HG02588 (cell line): ENCODE results near the gene FOXN1.
A peak's percentile ranks its signal among the peaks of the same experiment; 100 is the strongest.

Experiments used
- ATAC-seq: cut with Tn5 transposase; IDR thresholded peaks from one replicate; pipeline ENCODE4 v1.9.1; 2021; ENCODE audit warnings: mild to moderate bottlenecking, moderate library complexity; ENCODE audit not compliant: unreplicated experiment

Gene FOXN1

DNA sequence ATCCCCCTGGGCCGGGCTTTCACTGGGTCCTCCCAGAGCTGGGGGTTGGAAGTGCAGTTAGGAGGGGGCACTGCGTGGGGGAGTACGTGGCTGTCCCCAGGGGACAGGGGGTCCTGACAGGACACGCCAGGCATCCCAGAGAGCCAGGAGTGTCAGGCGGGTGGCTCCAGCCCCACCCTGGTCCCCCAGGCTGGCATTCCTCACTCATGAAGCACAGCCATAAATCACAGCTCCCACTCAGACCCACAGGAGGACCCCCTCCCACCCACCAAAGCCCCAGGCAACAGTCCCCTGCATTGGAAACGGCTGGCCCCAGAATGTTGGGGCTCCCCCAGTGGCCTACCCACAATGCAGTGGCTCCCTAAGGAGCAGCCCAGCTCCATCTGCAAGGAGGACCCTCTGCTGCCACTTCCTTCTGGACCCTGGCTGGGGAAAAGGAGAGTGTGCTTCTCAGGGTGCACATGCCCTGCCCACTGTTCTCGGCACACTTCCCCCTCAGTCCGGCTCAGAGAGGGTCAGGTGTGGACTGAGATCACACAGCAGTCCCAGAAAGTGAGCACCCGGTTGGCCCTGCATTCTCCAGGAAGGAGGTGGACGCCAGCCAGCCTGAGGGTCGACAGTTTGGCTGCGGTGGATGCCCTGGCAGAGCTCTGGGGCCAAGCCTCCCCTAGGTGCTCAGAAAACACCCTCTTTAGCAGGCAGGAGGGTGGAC is 7.3 kb upstream of the FOXN1 start:
- no peak for ATAC-seq

DNA sequence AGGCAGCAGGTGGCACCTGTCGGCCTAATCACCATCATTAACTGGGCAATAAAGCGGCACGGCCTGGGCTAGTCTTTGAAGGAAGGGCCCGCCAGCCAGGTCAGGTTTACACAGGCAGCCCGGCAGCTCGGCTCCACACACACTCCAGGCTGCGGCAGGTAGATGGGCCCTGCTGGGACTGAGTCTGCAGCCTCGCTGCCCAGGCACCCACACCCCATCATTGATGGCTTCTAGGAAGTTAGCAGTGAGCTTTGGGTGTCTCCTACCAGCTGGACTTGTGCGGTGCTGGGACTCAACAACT is 6.8 kb upstream of the FOXN1 start:
- no peak for ATAC-seq

DNA sequence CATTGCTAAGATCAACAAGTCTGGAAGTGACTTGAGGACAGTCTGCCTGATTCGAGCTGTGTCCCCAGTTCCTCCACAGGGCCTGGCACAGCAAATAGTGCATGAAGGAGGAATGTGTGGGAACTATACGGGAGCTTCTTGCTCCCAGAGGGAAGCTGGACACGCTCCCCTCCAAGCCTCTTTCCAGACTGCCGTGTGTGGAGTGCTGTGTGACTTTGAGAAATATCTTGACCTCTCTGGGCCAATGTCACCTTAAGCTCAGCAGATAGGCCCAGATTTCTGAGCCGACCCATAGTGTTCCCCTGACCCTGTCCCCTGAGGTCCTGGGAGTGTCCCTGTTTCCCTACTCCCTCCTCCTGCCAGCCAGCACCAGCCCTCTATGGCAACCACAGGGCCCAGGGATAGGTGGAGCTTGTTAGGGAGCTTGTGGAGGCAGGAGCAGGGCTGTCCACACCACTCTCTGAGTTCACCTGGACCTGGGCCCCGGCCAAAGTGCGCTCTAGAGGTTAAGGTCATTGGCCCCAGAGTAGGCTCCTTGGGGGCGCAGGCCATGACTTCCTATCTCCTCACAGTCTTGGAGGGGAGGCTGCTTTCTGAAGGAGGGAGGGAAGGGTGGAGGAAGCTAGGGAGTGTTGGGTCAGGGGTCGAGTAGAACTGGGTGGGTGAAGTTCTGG is 6.3 kb upstream of the FOXN1 start:
- no peak for ATAC-seq

DNA sequence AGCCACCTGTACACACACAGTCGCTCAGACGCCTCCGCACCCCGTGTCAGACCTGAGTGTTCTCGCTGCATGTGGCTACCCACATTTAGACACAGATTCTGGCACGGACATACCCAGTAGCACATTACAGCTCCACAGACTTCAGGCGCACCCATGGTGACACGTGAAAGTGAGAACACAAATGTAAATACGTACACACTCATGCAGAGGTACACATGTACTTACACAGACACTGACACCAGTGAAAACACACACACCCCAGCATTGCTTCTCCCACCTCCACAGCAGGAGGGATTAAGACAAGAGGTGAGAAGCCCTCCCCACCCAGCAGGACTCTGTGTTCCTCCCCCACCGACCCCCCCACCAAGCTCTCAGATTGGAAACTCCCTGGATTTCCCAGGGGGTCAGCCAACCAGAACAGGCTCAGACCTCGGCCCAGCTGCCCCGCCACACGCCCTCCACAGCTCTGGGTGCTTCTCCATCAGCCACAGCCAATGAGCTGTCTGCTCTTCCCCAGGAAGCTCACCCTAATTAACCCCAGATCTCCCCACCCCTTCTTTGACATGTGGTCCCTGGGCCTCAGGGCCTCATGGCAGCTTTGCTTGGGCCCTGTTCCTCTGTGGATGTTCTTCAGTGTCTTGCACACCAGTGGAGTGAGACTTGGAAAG is 5.3 kb upstream of the FOXN1 start:
- peak; percentile 64 for ATAC-seq

DNA sequence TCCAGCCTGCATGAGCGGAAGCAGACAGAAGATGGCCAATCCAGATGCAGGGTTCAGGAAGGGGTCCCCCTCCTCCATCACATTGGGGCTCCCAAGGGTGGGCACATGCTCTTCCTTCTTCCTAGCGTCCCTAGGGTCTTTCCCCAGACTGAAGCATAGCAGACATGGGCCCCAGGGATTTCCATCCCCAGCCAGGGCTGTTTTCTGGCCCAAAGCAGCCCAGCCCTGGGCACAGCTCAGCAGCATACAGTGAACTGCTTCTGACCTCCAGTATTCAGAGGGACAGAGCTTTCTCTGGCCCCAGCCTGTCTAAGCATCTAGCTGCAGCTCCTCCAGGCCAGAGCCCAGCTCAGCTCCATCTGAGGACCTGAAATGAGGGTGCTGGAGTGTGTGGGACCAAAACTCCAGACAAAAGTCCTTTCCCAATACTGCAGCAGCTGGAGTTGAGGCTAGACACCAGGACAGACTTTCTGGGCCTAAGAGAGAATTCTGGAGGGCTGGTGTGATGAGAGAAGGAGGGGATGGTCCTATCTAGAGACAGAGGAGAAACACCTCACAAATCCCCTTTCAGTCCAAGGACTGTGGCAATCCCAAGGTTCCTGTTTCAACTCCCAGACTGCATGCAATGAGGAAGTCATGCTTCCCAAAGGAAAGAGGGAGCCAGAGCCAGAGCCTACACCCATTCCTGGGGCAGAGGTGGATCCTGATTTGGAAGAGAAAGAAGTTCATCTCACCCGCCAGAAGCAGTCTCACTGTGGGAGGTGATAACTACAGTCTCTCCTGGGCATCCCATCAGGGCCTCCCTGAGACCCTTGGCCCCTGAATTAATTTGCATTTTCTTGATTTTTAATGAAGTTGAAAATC is 4.5 kb upstream of the FOXN1 start:
- ATAC-seq, result no peak

DNA sequence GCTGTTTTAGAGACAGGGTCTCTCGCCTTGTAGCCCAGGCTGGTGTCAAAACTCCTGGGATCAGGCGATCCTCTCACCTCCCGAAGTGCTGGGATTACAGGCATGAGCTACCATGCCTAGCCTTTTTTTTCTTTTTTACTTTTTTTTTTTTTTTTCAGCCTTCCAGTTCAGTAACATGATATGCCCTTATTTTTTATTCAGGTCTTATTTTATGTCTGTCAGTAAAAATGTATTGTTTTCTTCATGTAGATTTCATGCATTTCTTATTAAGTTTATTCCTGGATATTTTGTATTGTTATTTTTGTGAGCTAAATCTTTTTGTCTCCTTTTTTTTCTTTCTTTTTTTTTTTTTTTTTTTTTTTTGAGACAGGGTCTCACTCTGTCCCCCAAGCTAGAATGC is 2.7 kb upstream of the FOXN1 start:
- ATAC-seq, result no peak

DNA sequence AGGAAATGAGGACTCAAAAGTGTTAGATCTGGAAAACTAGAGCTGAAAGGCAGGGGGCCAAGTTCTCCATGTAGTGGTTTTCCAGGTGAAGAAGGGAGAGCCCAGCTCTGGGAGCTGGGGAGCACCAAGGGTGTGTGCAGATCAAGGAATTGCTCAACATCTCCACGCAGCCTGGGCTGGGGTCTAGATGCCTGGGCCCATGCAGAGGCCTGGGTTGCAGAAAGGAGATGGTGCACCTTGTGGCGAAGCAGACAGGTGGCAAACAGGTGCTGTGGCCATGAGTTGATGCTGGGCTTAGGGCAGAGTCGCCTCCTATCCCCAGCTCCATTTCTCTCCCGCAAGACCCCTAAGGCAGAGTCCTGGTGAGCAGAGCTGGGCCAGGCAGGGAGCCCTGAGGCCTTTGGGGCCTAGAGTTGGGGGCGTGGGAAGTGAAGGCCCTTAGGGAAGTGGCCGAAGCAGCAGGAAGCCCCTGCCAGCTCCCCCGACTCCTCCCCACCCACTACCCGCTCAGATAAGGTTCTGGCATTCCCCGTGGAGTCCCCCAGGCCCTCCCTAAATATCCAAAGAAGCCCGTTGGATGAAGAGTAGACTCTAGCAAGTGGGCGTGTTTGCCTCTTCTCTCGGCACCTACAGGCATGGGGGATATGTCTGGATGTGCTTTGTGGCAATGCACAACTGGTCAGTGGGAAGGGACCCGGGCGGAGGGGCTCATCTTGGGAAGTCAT is 777 bp downstream of the FOXN1 start:
- ATAC-seq, result no peak

DNA sequence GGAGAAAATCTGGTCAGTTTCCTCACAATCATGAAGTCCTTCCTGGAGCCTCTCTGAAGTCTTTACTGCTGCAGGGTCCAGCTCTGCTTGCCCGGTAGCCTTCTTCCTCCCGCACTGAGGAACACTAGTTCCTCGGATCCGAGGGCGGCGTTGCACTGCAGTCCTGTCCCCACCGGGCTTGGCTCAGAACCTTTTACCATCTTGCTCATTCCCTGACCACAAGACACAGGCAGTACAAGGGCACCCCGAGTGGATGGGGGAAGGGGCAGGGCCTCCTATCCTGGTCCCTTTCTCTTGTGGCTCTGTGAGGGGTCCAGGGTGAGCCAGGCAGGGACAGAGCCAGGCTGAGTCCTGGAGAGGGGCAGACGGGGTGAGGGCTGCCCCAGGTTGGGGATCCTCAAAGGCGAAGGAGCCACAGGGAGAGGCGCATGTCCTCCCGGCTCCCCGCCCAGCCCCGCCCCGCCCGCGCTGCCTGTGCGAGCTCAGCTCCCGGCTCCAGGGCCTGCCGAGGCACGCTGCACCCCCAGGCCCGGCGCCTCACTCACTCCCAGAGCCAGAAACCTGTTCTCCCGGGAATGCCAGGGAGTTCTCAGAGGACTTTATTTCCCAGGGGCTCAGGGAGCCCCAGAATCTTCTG is 1.5 kb downstream of the FOXN1 start:
- ATAC-seq, result no peak

DNA sequence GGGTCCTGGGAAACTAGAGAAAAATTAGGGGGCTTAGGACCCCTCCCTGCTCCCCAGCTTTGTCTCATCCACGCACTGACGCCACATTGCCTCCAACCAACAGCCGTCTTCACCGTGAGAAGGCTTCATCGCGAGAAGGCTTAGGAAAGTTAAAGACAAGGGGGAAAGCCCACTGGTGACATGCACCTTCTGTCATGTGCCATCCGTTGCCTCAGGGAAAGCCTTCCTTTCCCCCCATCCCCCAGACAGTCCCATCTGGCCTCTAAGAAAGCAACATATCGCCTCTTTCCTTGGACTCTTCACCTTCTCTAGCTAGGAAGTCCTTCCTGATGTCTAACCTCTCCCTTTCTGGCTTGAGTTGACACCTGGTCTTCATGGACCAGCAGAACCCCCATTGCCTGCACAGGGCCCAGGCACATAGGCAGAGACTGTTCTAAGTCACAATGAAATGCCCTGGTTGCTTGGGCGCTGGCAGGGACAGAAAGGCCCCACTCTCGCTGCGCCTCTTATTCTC is 2.1 kb downstream of the FOXN1 start:
- no peak for ATAC-seq

DNA sequence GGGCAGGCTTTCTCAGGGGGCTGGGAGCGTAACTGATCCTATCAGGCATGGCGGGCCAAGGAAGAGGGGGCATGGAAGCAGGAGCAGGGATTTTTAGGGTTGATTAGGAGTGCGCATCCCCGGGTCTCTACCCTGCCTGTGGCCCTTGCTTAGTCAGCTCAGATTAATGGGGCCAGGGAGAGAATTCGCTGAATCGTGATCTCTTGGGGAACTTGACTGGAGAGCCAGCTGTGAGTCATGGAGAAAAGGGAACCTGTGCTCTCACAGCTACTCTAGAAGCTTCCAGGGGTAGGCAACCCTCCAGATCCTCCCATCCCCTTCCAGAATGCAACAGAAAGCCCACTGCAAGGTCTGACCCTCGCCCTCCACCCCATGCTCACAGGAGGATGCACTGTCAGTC is 3.6 kb downstream of the FOXN1 start:
- ATAC-seq, result no peak

DNA sequence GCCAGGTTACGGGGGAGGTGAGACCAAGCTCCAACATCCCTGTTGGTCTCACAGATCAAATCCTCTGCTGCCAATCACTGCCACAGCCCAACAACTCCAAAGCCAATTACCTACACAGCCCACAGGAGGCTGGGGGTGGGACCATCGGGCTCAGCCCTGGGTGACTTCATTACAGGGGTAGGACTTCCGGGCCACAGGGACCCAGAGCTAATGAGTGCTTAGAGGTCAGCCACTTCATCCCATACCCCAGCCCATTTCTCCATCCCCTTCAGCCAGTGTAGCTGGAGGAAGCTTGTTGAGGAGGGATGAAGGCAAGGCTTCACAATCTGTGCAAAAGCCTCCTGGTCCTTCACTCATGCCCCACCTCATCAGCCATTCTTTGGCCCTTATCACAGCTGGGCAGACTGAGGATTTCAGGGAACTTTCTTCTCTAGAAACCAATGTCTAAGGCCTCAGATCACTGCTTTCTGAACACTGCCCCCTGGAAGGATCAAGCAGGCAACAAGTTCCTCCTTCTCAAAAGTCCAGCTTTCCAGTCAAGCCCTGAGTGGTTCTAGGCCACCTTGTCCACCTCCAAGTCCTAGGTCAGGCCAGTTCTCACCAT is 5.8 kb downstream of the FOXN1 start:
- no peak for ATAC-seq

DNA sequence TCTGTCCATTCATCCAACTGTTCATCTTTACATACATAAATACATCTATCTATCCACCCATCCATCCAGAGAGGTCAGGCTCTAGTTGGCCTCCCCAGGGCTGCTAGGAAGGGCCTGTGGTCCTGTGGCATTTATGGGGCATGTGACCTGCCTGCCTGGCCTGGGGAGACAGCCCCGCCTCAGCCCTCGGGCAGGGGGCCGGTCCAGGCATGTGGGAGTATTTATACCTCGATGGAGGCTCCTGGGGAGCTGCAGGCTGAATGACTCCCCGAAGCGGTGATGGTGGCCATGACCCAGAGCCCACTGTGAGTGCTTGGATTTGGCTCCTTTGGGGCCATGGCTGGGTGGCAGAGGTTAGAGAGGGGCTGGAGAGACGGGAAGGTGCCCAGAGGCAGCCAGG is 7.3 kb downstream of the FOXN1 start:
- ATAC-seq, result no peak

DNA sequence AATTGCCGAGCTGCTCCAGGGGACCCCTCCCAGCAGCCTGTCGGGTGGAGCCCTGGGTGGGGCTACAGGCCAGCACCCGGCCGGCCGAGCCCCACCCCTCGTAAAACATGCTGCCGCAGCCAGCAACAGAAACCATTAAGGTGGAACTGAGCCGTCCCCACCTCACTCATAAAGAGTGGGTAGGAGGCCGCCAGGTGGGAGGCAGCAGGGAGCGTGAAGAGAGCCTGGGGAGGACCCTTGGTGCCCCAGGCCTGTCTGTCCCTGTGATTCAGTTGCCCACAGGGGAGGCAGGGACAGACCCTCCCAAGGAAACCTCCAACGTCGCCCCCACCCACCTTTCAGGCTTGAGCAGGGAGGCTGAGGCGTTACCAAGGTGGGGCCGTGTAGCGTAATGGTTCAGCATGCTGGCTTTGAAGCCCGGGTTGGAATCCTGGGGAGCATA is 8.4 kb downstream of the FOXN1 start:
- ATAC-seq, result no peak

DNA sequence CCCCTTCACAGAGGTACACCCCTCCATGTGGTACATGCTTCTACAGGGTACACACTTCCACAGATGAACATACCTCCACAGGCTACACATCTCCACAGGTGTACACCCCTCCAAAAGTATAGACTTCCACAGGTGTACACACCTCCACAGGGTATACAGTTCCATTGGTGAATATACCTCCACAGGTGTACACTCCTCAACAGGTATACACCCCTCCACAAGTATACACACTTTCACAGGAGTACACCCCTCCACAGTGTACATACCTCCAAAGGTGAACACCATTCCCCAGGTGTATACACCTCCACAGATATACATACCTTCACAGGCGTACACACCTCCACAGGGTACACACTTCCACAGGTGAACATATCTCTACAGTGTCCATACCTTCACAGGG is 9.4 kb downstream of the FOXN1 start:
- no peak for ATAC-seq

DNA sequence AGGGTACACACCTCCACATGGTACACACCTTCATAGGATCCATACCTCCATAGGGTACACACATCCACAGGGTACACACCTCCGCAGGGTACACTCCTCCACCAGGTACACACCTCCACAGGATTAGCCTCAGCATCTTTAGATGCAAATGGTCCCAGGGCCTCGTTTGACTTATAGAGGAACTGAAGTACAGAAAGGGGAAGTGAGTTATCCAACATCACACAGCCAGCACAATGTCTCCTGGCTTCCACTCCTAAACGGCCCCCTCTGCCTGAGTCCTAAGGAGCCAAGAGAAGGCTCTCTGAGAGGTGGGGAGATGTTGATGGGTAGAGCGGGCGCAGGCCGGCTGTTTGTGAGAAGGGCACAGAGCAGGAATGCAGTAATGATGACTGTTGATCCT is 12.0 kb downstream of the FOXN1 start:
- no peak for ATAC-seq

DNA sequence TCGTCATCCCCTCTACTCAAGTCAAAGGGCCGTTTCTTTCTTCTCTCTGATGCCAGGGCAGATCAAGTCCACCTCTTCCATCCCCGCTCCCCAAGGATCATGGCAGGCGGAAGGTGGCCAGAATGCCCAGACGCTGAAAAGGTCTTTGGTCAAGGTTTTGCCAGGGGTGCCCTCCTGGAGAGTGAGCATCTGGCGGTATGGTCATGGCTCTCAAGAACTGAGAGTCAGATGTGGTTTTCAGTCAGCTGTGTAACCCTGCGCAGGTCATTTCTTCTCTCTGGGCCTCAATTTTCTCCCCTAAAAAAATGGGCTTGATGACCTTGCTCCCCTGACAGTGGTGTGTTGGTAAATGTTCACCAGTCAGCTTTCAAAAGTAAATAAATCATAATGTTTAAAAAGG is 12.4 kb downstream of the FOXN1 start:
- no peak for ATAC-seq

DNA sequence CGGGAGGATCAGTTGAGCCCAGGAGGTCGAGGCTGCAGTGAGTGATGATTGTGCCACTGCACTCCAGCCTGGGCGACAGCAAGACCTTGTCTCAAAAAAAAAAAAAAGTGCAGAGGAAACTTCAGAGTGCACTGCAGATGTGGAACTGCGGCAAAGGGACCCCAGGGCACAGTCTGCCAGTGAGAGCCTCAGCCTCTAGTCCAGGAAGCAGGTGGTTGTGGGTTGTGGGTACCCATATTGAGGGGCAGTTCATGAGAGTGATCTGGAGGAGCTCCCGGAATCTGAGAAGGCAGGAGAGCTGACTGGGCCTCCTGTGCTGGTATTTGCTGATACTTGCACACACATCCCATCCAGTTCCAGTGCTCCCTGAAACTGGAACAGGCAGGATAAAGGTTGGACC is 13.1 kb downstream of the FOXN1 start:
- no peak for ATAC-seq

DNA sequence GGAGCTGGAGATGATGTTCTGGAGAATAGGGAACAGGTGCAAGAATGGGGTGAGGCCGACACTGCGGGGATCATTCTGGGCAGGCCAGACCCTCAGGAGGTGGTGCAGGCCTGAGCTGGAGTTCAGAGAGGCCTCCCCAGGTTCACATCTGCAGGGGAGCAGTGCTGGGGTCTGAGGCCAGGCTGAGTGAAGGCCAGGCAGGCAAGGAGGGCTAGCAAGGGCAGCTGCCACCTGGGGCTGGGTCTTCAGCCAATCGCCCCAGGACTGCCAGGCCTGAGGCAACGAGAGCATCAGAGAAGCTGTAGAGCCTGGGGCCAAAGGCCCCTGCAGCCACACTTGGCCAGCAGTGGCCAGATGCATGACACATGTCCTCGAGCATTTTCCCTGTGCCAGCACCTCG is 14.5 kb downstream of the FOXN1 start:
- ATAC-seq, result no peak

DNA sequence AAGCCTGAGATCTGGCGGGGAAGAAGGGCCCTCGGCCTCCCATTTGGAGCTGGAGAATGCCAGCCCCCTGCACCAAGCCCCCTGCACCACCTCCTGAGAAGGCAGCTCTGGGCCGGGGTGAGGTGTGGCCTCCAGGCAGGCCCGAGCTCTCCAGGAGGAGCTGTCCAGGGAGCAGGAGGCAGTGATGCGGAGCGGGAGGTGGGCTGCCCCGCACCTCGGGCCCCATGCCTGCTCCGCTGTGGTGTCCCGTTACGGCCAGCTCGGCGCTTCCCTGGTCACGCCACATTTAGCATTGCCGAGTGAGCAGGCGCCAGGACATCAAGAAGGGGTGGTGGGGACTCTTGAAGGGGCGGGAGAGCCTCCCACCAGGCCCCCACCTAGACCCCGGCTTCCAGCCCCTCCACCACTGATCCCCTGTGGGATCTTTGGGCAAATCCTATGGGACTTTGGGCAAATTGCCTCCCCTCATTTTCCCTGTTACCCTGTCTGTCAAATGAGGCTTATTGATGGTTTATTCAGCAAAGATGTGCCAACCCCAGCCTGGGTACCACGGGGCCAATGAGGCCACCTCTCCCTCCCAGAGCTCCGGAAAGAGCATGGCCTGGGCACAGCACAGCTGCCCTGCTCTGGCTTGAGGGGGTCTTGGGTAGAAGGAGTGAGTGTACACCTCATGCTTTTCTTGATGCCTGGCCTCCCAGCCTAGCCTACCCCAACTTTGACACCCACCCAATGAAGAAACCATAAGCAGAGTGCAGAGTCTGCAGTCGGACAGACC is 15.3 kb downstream of the FOXN1 start:
- no peak for ATAC-seq
